ENCODE data around the gene ADAMTS8. TPM values are rescaled to one million over a fixed set of nuclear protein-coding genes. Genes with fewer than 3 reads are reported as not detected.

The ADAMTS8 gene
- polyA plus RNA-seq, 2 donors, result 2.2 to 3.1 TPM

DNA sequence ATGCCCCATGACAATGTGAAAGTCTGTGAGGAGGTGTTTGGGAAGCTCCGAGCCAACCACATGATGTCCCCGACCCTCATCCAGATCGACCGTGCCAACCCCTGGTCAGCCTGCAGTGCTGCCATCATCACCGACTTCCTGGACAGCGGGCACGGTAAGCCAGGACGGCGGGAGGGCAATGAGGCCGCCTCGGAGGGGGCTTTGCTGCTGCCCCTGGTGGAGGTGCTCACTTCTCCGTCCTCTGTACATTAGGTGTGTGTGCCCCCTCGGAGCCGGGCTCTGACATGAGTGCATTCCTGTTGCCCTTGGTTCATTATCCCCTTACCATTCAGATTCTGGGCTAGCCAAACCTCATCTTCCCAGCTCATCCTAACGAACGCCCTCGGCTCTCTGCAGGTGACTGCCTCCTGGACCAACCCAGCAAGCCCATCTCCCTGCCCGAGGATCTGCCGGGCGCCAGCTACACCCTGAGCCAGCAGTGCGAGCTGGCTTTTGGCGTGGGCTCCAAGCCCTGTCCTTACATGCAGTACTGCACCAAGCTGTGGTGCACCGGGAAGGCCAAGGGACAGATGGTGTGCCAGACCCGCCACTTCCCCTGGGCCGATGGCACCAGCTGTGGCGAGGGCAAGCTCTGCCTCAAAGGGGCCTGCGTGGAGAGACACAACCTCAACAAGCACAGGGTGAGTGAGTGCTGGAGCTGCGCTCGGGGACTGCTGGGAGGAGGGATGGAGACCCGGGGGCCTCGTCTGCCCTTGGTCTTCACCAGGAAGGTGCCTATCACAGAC is 33.9 kb upstream of the ADAMTS8 start:
- H3K4me3 ChIP-seq (ENCODE audit: low read depth in 1 of 2, low read length in 2 of 2), result no peak overlapping the region
- no peaks in the 10 kb centered on the region for H3K27me3 ChIP-seq (ENCODE audit: control insufficient read depth in 1 of 2, insufficient read depth in 2 of 2, low read length in 2 of 2)
- H3K36me3 ChIP-seq (ENCODE audit: control insufficient read depth in 2 of 2, insufficient read depth in 2 of 2, low read length in 1 of 2), result peaks cover 0 to 9% of the 10 kb centered on the region in 2 donors
- no peaks in the 10 kb centered on the region for H3K4me1 ChIP-seq (ENCODE audit: control insufficient read depth in 2 of 2, insufficient read depth in 2 of 2, low read length in 1 of 2)
- no peak overlapping the region for H3K27ac ChIP-seq (ENCODE audit: low read depth in 2 of 2, low read length in 1 of 2)
- no peaks in the 10 kb centered on the region for H3K9me3 ChIP-seq (ENCODE audit: control insufficient read depth in 2 of 2, insufficient read depth in 1 of 2, low read depth in 1 of 2, low read length in 1 of 2)
- WGBS, 2 donors, result 89 to 92% methylated on average over 31 of the region's 31 CpGs

DNA sequence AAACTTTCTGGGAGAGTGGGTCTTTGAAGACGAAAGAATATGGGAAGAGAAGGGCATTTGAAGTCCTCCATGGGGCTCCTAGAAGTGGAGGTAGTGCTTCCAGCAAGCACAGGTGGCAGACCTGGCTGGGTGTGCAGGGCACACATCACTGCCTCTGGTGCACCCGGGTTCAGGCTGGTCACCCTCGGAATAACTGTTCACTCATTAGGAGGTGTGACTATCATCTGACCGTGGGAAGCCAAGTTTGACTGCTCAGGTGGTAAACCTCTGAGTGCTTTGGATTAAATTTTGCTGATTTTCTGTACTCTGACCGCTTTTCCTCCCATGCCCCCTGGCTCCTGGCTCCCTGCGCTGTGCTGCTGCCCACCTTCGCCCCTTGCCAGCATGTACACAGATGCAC is 31.1 kb upstream of the ADAMTS8 start:
- WGBS, 2 donors, result 80 to 85% methylated on average over 7 of the region's 7 CpGs
- H3K36me3 ChIP-seq (ENCODE audit: control insufficient read depth in 2 of 2, insufficient read depth in 2 of 2, low read length in 1 of 2), result peaks cover 0 to 9% of the 10 kb centered on the region in 2 donors

DNA sequence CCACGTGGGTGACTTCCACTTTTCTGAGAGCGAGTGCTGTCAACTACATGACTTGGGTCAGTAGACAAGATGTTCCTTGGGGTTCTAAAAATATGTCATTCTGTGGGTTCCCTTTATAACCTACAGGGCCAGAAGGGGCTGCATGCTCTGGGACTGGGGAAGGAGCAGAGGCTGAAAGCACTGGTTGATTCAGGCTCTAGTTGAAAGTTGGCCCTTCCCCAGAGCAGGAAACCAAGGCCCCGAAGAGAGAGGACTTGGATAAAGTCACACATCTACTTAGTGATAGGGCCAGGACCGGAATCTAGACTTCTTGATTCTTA is 30.0 kb upstream of the ADAMTS8 start:
- Histone ChIP-seq H3K4me3 (ENCODE audit: low read depth in 1 of 2, low read length in 2 of 2) (no peak overlapping the region), H3K27me3 (ENCODE audit: control insufficient read depth in 1 of 2, insufficient read depth in 2 of 2, low read length in 2 of 2) (no peaks in the 10 kb centered on the region), H3K4me1 (ENCODE audit: control insufficient read depth in 2 of 2, insufficient read depth in 2 of 2, low read length in 1 of 2) (peaks cover 0 to 7% of the 10 kb centered on the region in 2 donors), H3K36me3 (ENCODE audit: control insufficient read depth in 2 of 2, insufficient read depth in 2 of 2, low read length in 1 of 2) (peaks cover 0 to 9% of the 10 kb centered on the region in 2 donors), H3K27ac (ENCODE audit: low read depth in 2 of 2, low read length in 1 of 2) (no peak overlapping the region), H3K9me3 (ENCODE audit: control insufficient read depth in 2 of 2, insufficient read depth in 1 of 2, low read depth in 1 of 2, low read length in 1 of 2) (no peaks in the 10 kb centered on the region)
- WGBS, 2 donors, result 67 to 72% methylated on average over 4 of the region's 4 CpGs

More for the DNA sequence above, 31.1 kb upstream of the ADAMTS8 start:
- Histone ChIP-seq H3K9me3 (ENCODE audit: control insufficient read depth in 2 of 2, insufficient read depth in 1 of 2, low read depth in 1 of 2, low read length in 1 of 2) (no peaks in the 10 kb centered on the region), H3K27ac (ENCODE audit: low read depth in 2 of 2, low read length in 1 of 2) (no peak overlapping the region), H3K4me1 (ENCODE audit: control insufficient read depth in 2 of 2, insufficient read depth in 2 of 2, low read length in 1 of 2) (peaks cover 0 to 7% of the 10 kb centered on the region in 2 donors), H3K4me3 (ENCODE audit: low read depth in 1 of 2, low read length in 2 of 2) (no peak overlapping the region), H3K27me3 (ENCODE audit: control insufficient read depth in 1 of 2, insufficient read depth in 2 of 2, low read length in 2 of 2) (no peaks in the 10 kb centered on the region)

DNA sequence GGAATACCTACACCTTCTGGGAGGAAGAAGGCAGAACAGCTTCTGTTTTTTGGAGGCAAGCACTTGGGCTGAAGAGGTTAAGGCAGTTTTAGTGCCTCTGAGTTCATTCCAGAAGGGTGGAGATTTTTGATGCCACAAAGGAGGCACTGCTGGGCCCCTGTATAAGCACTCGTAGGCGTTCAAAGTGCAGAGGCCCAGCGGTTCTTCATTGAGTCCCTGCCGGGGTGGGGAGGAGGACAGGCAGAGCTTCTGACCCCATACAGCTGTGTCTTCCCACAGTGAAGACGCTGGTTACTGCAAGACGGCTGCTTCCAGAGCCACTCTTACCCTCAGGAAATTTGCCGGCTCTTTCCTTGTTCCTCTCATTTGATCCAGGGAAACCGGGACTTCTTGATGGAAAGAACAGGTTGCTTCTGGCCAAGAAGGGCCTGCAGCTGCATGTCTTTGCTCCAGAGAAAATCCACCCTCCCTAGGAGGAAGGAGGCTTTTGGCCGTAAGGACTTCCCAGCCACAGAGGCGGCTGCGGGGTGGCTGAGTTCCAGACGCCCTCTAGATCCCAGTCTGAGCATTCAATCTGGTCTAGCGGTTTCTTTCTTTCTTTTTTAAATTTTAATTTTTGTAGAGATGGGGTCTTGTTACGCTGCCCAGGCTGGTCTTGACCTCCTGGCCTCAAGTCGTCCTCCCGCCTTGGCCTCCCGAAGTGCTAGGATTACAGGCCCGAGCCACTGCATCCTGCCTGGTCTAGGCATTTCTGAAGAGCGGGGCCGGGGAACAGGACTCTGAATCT is 29.4 kb upstream of the ADAMTS8 start:
- H3K4me1 ChIP-seq (ENCODE audit: control insufficient read depth in 2 of 2, insufficient read depth in 2 of 2, low read length in 1 of 2), result peaks cover 0 to 7% of the 10 kb centered on the region in 2 donors
- no peaks in the 10 kb centered on the region for H3K9me3 ChIP-seq (ENCODE audit: control insufficient read depth in 2 of 2, insufficient read depth in 1 of 2, low read depth in 1 of 2, low read length in 1 of 2)
- no peaks in the 10 kb centered on the region for H3K27me3 ChIP-seq (ENCODE audit: control insufficient read depth in 1 of 2, insufficient read depth in 2 of 2, low read length in 2 of 2)
- H3K36me3 ChIP-seq (ENCODE audit: control insufficient read depth in 2 of 2, insufficient read depth in 2 of 2, low read length in 1 of 2), result peaks cover 0 to 8% of the 10 kb centered on the region in 2 donors
- WGBS, 2 donors, result 52 to 57% methylated on average over 20 of the region's 20 CpGs
- H3K4me3 ChIP-seq (ENCODE audit: low read depth in 1 of 2, low read length in 2 of 2), result no peak overlapping the region
- no peak overlapping the region for H3K27ac ChIP-seq (ENCODE audit: low read depth in 2 of 2, low read length in 1 of 2)

- H3K27ac ChIP-seq (ENCODE audit: low read depth in 2 of 2, low read length in 1 of 2), result no peak overlapping the region
- H3K27me3 ChIP-seq (ENCODE audit: control insufficient read depth in 1 of 2, insufficient read depth in 2 of 2, low read length in 2 of 2), result no peaks in the 10 kb centered on the region
- no peak overlapping the region for H3K4me3 ChIP-seq (ENCODE audit: low read depth in 1 of 2, low read length in 2 of 2)
- 83 to 84% methylated on average over 3 of the region's 3 CpGs for WGBS, 2 donors
- H3K9me3 ChIP-seq (ENCODE audit: control insufficient read depth in 2 of 2, insufficient read depth in 1 of 2, low read depth in 1 of 2, low read length in 1 of 2), result no peaks in the 10 kb centered on the region
- no peaks in the 10 kb centered on the region for H3K36me3 ChIP-seq (ENCODE audit: control insufficient read depth in 2 of 2, insufficient read depth in 2 of 2, low read length in 1 of 2)
- H3K4me1 ChIP-seq (ENCODE audit: control insufficient read depth in 2 of 2, insufficient read depth in 2 of 2, low read length in 1 of 2), result peaks cover 3 to 7% of the 10 kb centered on the region in 2 donors
Observed at GRCh38 chr11:130456286-130456685, 27.9 kb upstream of the ADAMTS8 start.

- Histone ChIP-seq H3K4me3 (ENCODE audit: low read depth in 1 of 2, low read length in 2 of 2) (no peak overlapping the region), H3K27ac (ENCODE audit: low read depth in 2 of 2, low read length in 1 of 2) (no peak overlapping the region)
Observed at GRCh38 chr11:130455483-130456127, 27.2 kb upstream of the ADAMTS8 start.

DNA sequence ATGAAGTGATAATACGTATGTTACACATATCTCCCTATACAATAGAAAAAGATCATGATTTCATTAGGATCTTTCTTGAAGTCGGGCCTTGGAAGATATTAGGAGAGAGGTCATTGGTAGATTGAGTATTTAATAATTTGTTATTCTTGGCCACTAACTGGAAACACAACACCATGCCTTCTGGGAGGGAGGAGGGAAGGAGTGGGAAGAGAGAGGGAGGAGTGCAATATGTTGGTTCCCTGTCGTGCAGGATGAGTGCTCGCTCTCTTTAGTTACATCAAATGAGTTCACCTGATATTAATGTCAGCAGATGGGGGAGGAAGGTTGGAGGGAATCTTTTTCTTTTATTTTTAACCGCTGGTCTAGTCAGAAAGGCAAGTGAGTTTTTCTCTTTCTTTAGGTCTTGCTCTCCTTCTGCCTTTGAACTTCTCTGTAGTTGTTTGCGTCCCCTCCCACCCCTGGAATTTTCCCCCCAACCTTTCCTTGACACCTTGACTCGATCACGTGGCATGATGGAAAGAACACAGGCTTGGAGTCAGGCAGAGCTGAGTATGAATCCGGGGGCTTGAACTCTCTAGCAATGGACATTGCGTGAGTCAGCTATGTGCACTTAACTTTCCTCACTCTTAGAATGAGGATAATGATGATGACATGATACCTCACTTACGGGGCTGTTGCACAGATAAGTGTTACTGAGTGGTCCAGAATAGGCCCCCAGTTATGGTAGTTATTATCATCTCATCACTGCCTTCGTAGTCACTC is 26.3 kb upstream of the ADAMTS8 start:
- Histone ChIP-seq H3K27ac (ENCODE audit: low read depth in 2 of 2, low read length in 1 of 2) (no peak overlapping the region), H3K36me3 (ENCODE audit: control insufficient read depth in 2 of 2, insufficient read depth in 2 of 2, low read length in 1 of 2) (no peaks in the 10 kb centered on the region), H3K27me3 (ENCODE audit: control insufficient read depth in 1 of 2, insufficient read depth in 2 of 2, low read length in 2 of 2) (peaks cover under 1 to 3% of the 10 kb centered on the region in 2 donors), H3K9me3 (ENCODE audit: control insufficient read depth in 2 of 2, insufficient read depth in 1 of 2, low read depth in 1 of 2, low read length in 1 of 2) (no peaks in the 10 kb centered on the region), H3K4me3 (ENCODE audit: low read depth in 1 of 2, low read length in 2 of 2) (no peak overlapping the region), H3K4me1 (ENCODE audit: control insufficient read depth in 2 of 2, insufficient read depth in 2 of 2, low read length in 1 of 2) (peaks cover 6 to 10% of the 10 kb centered on the region in 2 donors)
- 62 to 65% methylated on average over 12 of the region's 12 CpGs for WGBS, 2 donors

More at GRCh38 chr11:130455483-130456127, 27.2 kb upstream of the ADAMTS8 start:
- H3K4me1 ChIP-seq (ENCODE audit: control insufficient read depth in 2 of 2, insufficient read depth in 2 of 2, low read length in 1 of 2), result peaks cover 3 to 7% of the 10 kb centered on the region in 2 donors
- H3K27me3 ChIP-seq (ENCODE audit: control insufficient read depth in 1 of 2, insufficient read depth in 2 of 2, low read length in 2 of 2), result no peaks in the 10 kb centered on the region
- no peaks in the 10 kb centered on the region for H3K36me3 ChIP-seq (ENCODE audit: control insufficient read depth in 2 of 2, insufficient read depth in 2 of 2, low read length in 1 of 2)
- H3K9me3 ChIP-seq (ENCODE audit: control insufficient read depth in 2 of 2, insufficient read depth in 1 of 2, low read depth in 1 of 2, low read length in 1 of 2), result no peaks in the 10 kb centered on the region
- 44 to 59% methylated on average over 15 of the region's 15 CpGs for WGBS, 2 donors

GRCh38 chr11:130452940-130453339 is 24.5 kb upstream of the ADAMTS8 start:
- no peak overlapping the region for H3K27ac ChIP-seq (ENCODE audit: low read depth in 2 of 2, low read length in 1 of 2)
- peaks cover 6 to 15% of the 10 kb centered on the region in 2 donors for H3K4me1 ChIP-seq (ENCODE audit: control insufficient read depth in 2 of 2, insufficient read depth in 2 of 2, low read length in 1 of 2)
- H3K4me3 ChIP-seq (ENCODE audit: low read depth in 1 of 2, low read length in 2 of 2), result no peak overlapping the region
- H3K36me3 ChIP-seq (ENCODE audit: control insufficient read depth in 2 of 2, insufficient read depth in 2 of 2, low read length in 1 of 2), result no peaks in the 10 kb centered on the region
- WGBS, 2 donors, result 71 to 75% methylated on average over 6 of the region's 6 CpGs
- H3K9me3 ChIP-seq (ENCODE audit: control insufficient read depth in 2 of 2, insufficient read depth in 1 of 2, low read depth in 1 of 2, low read length in 1 of 2), result no peaks in the 10 kb centered on the region
- H3K27me3 ChIP-seq (ENCODE audit: control insufficient read depth in 1 of 2, insufficient read depth in 2 of 2, low read length in 2 of 2), result peaks cover 3% of the 10 kb centered on the region in 2 donors

GRCh38 chr11:130452176-130452575 is 23.8 kb upstream of the ADAMTS8 start:
- Histone ChIP-seq H3K27me3 (ENCODE audit: control insufficient read depth in 1 of 2, insufficient read depth in 2 of 2, low read length in 2 of 2) (peaks cover 3% of the 10 kb centered on the region in 2 donors), H3K4me1 (ENCODE audit: control insufficient read depth in 2 of 2, insufficient read depth in 2 of 2, low read length in 1 of 2) (peaks cover 6 to 15% of the 10 kb centered on the region in 2 donors), H3K27ac (ENCODE audit: low read depth in 2 of 2, low read length in 1 of 2) (no peak overlapping the region), H3K9me3 (ENCODE audit: control insufficient read depth in 2 of 2, insufficient read depth in 1 of 2, low read depth in 1 of 2, low read length in 1 of 2) (no peaks in the 10 kb centered on the region), H3K4me3 (ENCODE audit: low read depth in 1 of 2, low read length in 2 of 2) (no peak overlapping the region), H3K36me3 (ENCODE audit: control insufficient read depth in 2 of 2, insufficient read depth in 2 of 2, low read length in 1 of 2) (no peaks in the 10 kb centered on the region)
- WGBS, 2 donors, result 85 to 86% methylated on average over 9 of the region's 9 CpGs
